Stimulated activated CD4-positive, alpha-beta T cell treated with anti-CD3 and anti-CD28 coated beads, Interleukin-4, amount 100 ng/mL, for 1 hour (primary cell): Measurements from ENCODE around the gene ANKMY1.

Experiments used
- DNase-seq: peaks from one replicate; pipeline ENCODE4 v3.0.0-alpha.2; 2020

Gene ANKMY1

GRCh38 chr2:240455647-240456446 is 101.9 kb downstream of the ANKMY1 start:
- no peak for DNase-seq

GRCh38 chr2:240455272-240455646 is 102.5 kb downstream of the ANKMY1 start:
- DNase-seq, result no peak

- no peak for DNase-seq
These were observed 103.5 kb downstream of the ANKMY1 start for GRCh38 chr2:240454106-240454901.

- no peak for DNase-seq
These were observed 104.2 kb downstream of the ANKMY1 start for GRCh38 chr2:240453461-240454105.

- no peak for DNase-seq
These were observed 105.1 kb downstream of the ANKMY1 start for GRCh38 chr2:240452462-240453256.

GRCh38 chr2:240451791-240452461 is 105.9 kb downstream of the ANKMY1 start:
- DNase-seq, result no peak

GRCh38 chr2:240451108-240451611 is 106.6 kb downstream of the ANKMY1 start:
- no peak for DNase-seq

- no peak for DNase-seq
These were observed 107.2 kb downstream of the ANKMY1 start for GRCh38 chr2:240450532-240451107.

GRCh38 chr2:240449764-240450531 is 107.8 kb downstream of the ANKMY1 start:
- no peak for DNase-seq

- no peak for DNase-seq
These were observed 109.2 kb downstream of the ANKMY1 start for GRCh38 chr2:240448387-240449274.

- no peak for DNase-seq
These were observed 109.9 kb downstream of the ANKMY1 start for GRCh38 chr2:240447934-240448333.

GRCh38 chr2:240447331-240447730 is 110.5 kb downstream of the ANKMY1 start:
- DNase-seq, result no peak

GRCh38 chr2:240446664-240447175 is 111.1 kb downstream of the ANKMY1 start:
- no peak for DNase-seq

- no peak for DNase-seq
These were observed 111.7 kb downstream of the ANKMY1 start for GRCh38 chr2:240445961-240446663.

GRCh38 chr2:240444464-240444863 is 113.3 kb downstream of the ANKMY1 start:
- no peak for DNase-seq

- no peak for DNase-seq
These were observed 113.9 kb downstream of the ANKMY1 start for GRCh38 chr2:240443891-240444301.

GRCh38 chr2:240442891-240443715 is 114.7 kb downstream of the ANKMY1 start:
- DNase-seq, result no peak

- DNase-seq, result no peak
These were observed 115.8 kb downstream of the ANKMY1 start for GRCh38 chr2:240441993-240442411.
